Suprapubic skin (tissue), 3 donors: Measurements from ENCODE around the gene SLC39A9.

Source experiments
- EP300 ChIP-seq: sonication (generic); formaldehyde crosslinking; IDR thresholded peaks from one replicate; pipeline ENCODE4 v1.6.1; 2017; ENCODE audit warnings: antibody characterized with exemption
- POLR2A ChIP-seq, 2 donors: fragments of 450-650 bp; IDR thresholded peaks; one replicate each; pipeline ENCODE4 v1.6.1; 2017; ENCODE audit warnings: antibody characterized with exemption in 2 of 2, mild to moderate bottlenecking in 2 of 2, moderate library complexity in 2 of 2
- TF ChIP-seq, protein P1 (sequence below), 2 donors: fragments of 200-600 bp in 1 of 2; fragments of 450-650 bp in 1 of 2; sonication (generic) in 1 of 2; IDR thresholded peaks; one replicate each; pipeline ENCODE4 v1.5.1; 2016 to 2019; ENCODE audit warnings: antibody characterized with exemption in 2 of 2, mild to moderate bottlenecking in 1 of 2, moderate library complexity in 1 of 2

DNA sequence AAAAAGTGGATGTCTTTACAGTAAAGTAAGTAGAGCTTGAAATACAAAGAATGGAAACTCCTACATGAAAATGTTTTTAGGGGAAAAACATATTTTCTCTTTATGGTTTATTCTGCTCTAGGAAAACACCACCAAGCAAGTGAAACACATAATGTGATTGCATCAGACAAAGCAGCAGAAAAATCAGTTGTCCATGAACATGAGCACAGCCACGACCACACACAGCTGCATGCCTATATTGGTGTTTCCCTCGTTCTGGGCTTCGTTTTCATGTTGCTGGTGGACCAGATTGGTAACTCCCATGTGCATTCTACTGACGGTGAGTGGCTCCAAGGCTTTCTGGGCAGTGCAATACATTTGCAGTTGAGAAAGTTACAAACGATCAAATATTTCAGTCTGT lies 43.5 kb downstream of the SLC39A9 start:
- TF ChIP-seq EP300 (no peak), POLR2A (IDR thresholded peaks at IDR 0.05) (no peak)
- TF ChIP-seq, protein P1, sequence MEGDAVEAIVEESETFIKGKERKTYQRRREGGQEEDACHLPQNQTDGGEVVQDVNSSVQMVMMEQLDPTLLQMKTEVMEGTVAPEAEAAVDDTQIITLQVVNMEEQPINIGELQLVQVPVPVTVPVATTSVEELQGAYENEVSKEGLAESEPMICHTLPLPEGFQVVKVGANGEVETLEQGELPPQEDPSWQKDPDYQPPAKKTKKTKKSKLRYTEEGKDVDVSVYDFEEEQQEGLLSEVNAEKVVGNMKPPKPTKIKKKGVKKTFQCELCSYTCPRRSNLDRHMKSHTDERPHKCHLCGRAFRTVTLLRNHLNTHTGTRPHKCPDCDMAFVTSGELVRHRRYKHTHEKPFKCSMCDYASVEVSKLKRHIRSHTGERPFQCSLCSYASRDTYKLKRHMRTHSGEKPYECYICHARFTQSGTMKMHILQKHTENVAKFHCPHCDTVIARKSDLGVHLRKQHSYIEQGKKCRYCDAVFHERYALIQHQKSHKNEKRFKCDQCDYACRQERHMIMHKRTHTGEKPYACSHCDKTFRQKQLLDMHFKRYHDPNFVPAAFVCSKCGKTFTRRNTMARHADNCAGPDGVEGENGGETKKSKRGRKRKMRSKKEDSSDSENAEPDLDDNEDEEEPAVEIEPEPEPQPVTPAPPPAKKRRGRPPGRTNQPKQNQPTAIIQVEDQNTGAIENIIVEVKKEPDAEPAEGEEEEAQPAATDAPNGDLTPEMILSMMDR (IDR thresholded peaks at IDR 0.05): no peak
